Omental fat pad (tissue), 4 donors: ENCODE measurements around the gene CCDC178. TPM values are rescaled to one million over a fixed set of nuclear protein-coding genes. Genes with fewer than 3 reads are reported as not detected.

Source experiments
- ATAC-seq: fragments of 150-250 bp; one replicate; pipeline ENCODE4 v1.9.1; 2016; ENCODE audit warnings: mild to moderate bottlenecking, moderate library complexity; ENCODE audit not compliant: low FRiP score
- DNase-seq: peaks from one replicate; pipeline ENCODE4 v3.0.0-alpha.2; 2019; ENCODE audit warnings: low spot score
- CTCF ChIP-seq, 3 donors: fragments of 450-650 bp; IDR thresholded peaks; one replicate each; pipeline ENCODE4 v1.5.1; 2016 to 2017; ENCODE audit warnings: antibody characterized with exemption in 3 of 3, mild to moderate bottlenecking in 3 of 3, moderate library complexity in 2 of 3
- total RNA-seq, 4 donors: library from RNA; depleted of rRNA; stranded (reverse); fragments of >200 nt; gene quantifications; one replicate each; pipeline ENCODE4 v1.1.0, GENCODE V29; 2016

Gene CCDC178
- total RNA-seq, 4 donors from 2014 or later: 2.6 to 10.6 (median 3.5) TPM

GRCh38 chr18:33201509-33201926 lies 239.0 kb downstream of the CCDC178 start:
- TF ChIP-seq CTCF (IDR thresholded peaks at IDR 0.05): no peak
- DNase-seq (no peak), ATAC-seq (no peak)

- ATAC-seq (no peak), DNase-seq (no peak)
- no peak for TF ChIP-seq CTCF (IDR thresholded peaks at IDR 0.05)
Measured at GRCh38 chr18:33195795-33196194, 244.7 kb downstream of the CCDC178 start.

GRCh38 chr18:33194793-33195192 lies 245.7 kb downstream of the CCDC178 start:
- no peak for TF ChIP-seq CTCF (IDR thresholded peaks at IDR 0.05)
- DNase-seq (no peak), ATAC-seq (no peak)

- ATAC-seq (no peak), DNase-seq (no peak)
- TF ChIP-seq CTCF (IDR thresholded peaks at IDR 0.05): no peak
Measured at GRCh38 chr18:33184958-33185357, 255.6 kb downstream of the CCDC178 start.

GRCh38 chr18:33184175-33184574 lies 256.3 kb downstream of the CCDC178 start:
- no peak for TF ChIP-seq CTCF (IDR thresholded peaks at IDR 0.05)

GRCh38 chr18:33183136-33183535 lies 257.4 kb downstream of the CCDC178 start:
- DNase-seq (no peak), ATAC-seq (no peak)
- no peak for TF ChIP-seq CTCF (IDR thresholded peaks at IDR 0.05)

More at GRCh38 chr18:33184175-33184574, 256.3 kb downstream of the CCDC178 start:
- no peak for DNase-seq
- no peak for ATAC-seq

- ATAC-seq: no peak
Measured at GRCh38 chr18:33181016-33181415, 259.5 kb downstream of the CCDC178 start.

More at GRCh38 chr18:33181016-33181415, 259.5 kb downstream of the CCDC178 start:
- no peak for TF ChIP-seq CTCF (IDR thresholded peaks at IDR 0.05)
- no peak for DNase-seq
